Left colon (tissue), 2 donors: ENCODE measurements around the gene PDXDC1. TPM values are rescaled to one million over a fixed set of nuclear protein-coding genes. Genes with fewer than 3 reads are reported as not detected.
"Not testable (repeated sequence)": the region's sequence is repeated elsewhere in the genome, so short reads cannot be mapped to it uniquely, and the experiment has no call there.

ENCODE experiments used
- ATAC-seq: fragments of 200-7000 bp; cut with Tn5 transposase; one replicate; pipeline ENCODE4 v1.9.1; 2020; ENCODE audit warnings: mild to moderate bottlenecking, moderate library complexity
- DNase-seq, 2 donors: peaks; one replicate each; pipeline ENCODE4 v3.0.0-alpha.2; 2020
- intact Hi-C, 2 donors: fragments of 100-400 bp; cut with DNase I in 1 of 2; cut with micrococcal nuclease in 1 of 2; formaldehyde crosslinking; loops; one replicate each; pipeline versions ENCODE4 v1.11.2 to v1.14.0; 2022; cut with DNase I, micrococcal nuclease
- microRNA-seq, 2 donors: library from miRNA; unstranded; fragments of <30 nt; microRNA quantifications; one replicate each; pipeline versions ENCODE4 v1.1.0 to v1.2.0, GENCODE V29; 2020
- total RNA-seq, 2 donors: library from RNA; stranded (reverse); fragmentation: NEBNext Ultra II Directional; extraction: Animal tissue kit (Norgen Biotek cat#: 25700); gene quantifications; one replicate each; pipeline ENCODE4 v1.2.1, GENCODE V29; 2021
- donor health status: DM: no; HTN: no; CAD: no.
- donor health status: DM: yes; HTN: yes; CAD: no.

PDXDC1 gene
- total RNA-seq, 2 donors from 2014 or later = 203 to 244 TPM

DNA sequence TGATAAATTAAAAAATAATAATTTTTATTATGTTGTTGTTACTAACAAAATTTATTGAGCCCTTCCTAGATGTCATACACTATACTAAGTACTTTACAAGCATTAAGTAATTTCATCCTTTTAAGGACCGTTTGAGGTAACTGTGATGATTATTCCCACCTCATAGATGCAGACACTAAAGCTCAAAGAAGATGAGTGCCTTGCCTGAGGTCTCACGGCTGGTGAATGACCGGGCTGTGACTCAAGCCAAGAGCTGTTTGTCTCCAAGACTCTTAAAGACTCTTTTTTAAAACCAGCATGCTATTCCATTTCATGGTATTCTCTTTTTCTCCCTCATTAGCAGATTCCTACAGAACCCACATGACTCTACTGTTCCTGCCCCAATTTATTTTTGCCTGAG, 193.5 kb downstream of the PDXDC1 start:
- DNase-seq, ATAC-seq, intact Hi-C loops: not testable (repeated sequence)

DNA sequence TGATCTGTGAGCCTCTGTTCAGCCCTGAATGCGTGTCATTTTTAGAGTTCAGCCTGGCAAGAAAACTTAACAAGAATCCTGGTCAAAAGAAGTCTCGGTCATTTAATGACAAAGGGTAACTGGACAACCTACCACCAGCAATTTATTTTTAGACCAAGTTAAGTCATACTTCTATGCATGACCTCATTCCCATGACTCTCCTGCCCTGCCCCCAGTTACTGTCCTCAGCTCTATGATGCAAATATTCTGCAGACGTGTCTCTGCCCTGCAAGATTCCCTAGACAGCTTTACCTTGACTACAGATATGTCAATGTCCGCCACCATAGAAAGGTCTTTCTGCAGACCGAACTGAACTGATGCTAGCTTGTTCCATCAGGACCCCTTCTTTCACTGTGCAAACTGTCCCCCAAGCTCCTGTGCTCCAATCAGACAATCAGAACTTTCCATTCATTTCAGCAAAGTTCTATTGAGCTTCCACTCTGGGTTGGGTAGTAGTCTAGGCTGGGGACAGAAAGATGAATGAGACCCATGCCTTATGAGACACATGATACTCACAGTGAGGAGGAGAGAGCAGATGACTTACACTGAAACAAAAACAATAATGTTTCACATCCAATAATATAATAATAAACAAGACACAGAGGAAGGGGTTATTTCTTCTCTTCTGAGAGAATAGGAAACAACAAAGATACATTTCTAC, 194.3 kb downstream of the PDXDC1 start:
- intact Hi-C loops, DNase-seq, ATAC-seq: not testable (repeated sequence)

- intact Hi-C loops, DNase-seq, ATAC-seq: not testable (repeated sequence)
These were observed 205.1 kb downstream of the PDXDC1 start for GRCh38 chr16:15179909-15180308.

DNA sequence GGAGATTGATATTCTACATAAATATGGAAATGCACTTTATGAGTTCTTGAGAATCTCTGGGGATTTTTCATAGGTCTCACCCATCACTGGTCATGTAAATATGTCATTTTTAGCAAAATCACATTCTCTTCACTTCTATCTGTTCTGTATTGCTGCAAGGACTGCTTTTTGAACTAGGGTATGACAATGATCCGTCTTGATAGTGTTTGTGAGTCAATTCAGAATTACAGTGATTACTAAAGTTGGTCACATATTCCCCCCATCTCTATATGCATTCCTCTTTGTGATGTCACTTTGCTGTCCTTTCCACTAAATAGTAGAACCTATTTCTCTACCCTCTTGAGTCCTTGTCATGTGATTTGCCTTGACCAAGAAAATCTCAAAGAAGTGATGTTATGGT, 206.1 kb downstream of the PDXDC1 start:
- intact Hi-C loops, ATAC-seq, DNase-seq: not testable (repeated sequence)

DNA sequence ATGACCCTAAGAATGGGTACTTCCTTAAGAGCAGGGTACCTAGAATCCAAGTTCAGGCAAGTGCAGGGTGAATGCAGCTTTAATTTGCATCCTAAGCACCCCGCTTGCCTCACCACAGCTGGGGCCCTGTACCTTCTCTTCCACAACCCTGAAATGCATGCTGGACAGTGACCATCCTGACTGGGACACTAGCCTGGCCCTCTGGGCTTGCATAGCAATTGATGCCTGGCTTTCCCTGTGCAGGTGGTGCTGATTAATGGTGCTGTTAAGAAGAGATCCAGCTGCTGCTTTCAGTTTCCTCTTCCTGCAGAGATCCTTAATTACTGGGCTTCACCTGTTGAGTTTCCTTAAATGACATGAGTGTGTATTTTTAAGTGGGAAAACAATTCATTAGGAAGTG, 209.2 kb downstream of the PDXDC1 start:
- DNase-seq, intact Hi-C loops, ATAC-seq: not testable (repeated sequence)

Small RNA genes within 50 kb of the gene (microRNA-seq; reads per million reads assigned to microRNA genes)
- 0 reads per million in 2 donors for gene MIR1972-1
- 0 reads per million in 2 donors for gene MIR3180-4
- gene MIR6511A1 = 0 reads per million in 2 donors
- 0 reads per million in 2 donors for gene MIR6511B2
- 0 reads per million in 2 donors for gene MIR6770-1

Other genes with a start within 250 kb of the PDXDC1 start
- gene NPIPA2, start 232.5 kb upstream of the PDXDC1 start, total RNA-seq = 1 to 10 TPM in 1 of 2 donors, under 1 TPM in 1; 0.28 to 2.8 TPM
- 10 to 100 TPM; 82.1 to 85.3 TPM for gene NOMO1, start 141.3 kb upstream of the PDXDC1 start, total RNA-seq
- gene NPIPA1, start 37.6 kb upstream of the PDXDC1 start, total RNA-seq = 10 to 100 TPM; 54.7 to 73.6 TPM
- gene NTAN1, start 81.0 kb downstream of the PDXDC1 start, total RNA-seq = 10 to 100 TPM; 27.4 to 36.0 TPM
- 10 to 100 TPM; 25.7 to 26.9 TPM for gene RRN3, start 119.2 kb downstream of the PDXDC1 start, total RNA-seq